Measurements from ENCODE around the gene LRP4. TPM values are rescaled to one million over a fixed set of nuclear protein-coding genes. Genes with fewer than 3 reads are reported as not detected.

LRP4 gene
- total RNA-seq (2022; extraction: Qiagen RNA extraction): 7.1 to 7.9 TPM (median 7.6 TPM) in 5 replicates

GRCh38 chr11:46918083-46918787, at the start of gene LRP4:
TSS of gene LRP4 (minus strand) at chr11:46918550. CDS start at chr11:46918379, 171 bp downstream.

GRCh38 chr11:46936138-46937110, 18.1 kb upstream of the LRP4 start, which contains the start of gene CSTPP1:
TSS of gene CSTPP1 (plus strand) at chr11:46936761. CDS start at chr11:46936806, 45 bp downstream.

GRCh38 chr11:46845740-46846509, 72.4 kb downstream of the LRP4 start, which contains the start of gene CKAP5:
TSS of gene CKAP5 (minus strand) at chr11:46846280. CDS start at chr11:46821231, 25,049 bp downstream.

Other genes starting within 250 kb of the LRP4 start
- 56.2 to 66.5 TPM (median 58.8 TPM) in 5 replicates for gene ARHGAP1, start 217.9 kb downstream of the LRP4 start, total RNA-seq (2022; extraction: Qiagen RNA extraction)
- 18.3 to 21.4 TPM (median 18.5 TPM) in 5 replicates for gene ZNF408, start 217.5 kb downstream of the LRP4 start, total RNA-seq (2022; extraction: Qiagen RNA extraction)
- gene F2, start 199.3 kb downstream of the LRP4 start, total RNA-seq (2022; extraction: Qiagen RNA extraction): 1.7 to 3.1 TPM (median 2.2 TPM) in 5 replicates
- gene CKAP5, start 72.3 kb downstream of the LRP4 start, total RNA-seq (2022; extraction: Qiagen RNA extraction): 57.2 to 79.6 TPM (median 65.1 TPM) in 5 replicates
- 27.9 to 34.9 TPM (median 29.9 TPM) in 5 replicates for gene CSTPP1, start 18.2 kb upstream of the LRP4 start, total RNA-seq (2022; extraction: Qiagen RNA extraction)

Data from A549 treated with AZD2906 at 1 μM for 4 hours (cell line).